GM18520 (cell line): ENCODE data around the gene HSD11B2.

Experiments
- ATAC-seq: cut with Tn5 transposase; IDR thresholded peaks from one replicate; pipeline ENCODE4 v1.9.1; 2021; ENCODE audit not compliant: unreplicated experiment

Gene HSD11B2

DNA sequence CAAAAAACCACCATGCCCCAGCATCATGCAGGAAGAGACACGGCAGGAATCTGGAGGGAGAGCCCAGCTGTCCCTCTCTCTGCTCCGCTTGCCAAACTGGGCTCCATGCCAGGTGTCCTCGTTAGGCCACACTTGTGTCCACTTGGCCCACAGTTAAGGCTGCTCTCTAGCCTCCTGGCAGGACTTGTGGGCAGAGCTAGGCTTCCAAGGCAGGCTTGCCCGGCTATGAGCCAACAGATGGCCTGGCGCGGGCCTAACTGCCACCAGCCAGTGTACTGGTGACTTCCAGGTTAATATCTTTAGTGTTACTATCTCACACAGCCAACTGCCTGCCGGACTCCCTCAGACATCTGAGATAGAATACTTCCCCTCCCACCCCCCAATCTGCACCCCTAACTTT lies 39.4 kb downstream of the HSD11B2 start:
- no peak for ATAC-seq

DNA sequence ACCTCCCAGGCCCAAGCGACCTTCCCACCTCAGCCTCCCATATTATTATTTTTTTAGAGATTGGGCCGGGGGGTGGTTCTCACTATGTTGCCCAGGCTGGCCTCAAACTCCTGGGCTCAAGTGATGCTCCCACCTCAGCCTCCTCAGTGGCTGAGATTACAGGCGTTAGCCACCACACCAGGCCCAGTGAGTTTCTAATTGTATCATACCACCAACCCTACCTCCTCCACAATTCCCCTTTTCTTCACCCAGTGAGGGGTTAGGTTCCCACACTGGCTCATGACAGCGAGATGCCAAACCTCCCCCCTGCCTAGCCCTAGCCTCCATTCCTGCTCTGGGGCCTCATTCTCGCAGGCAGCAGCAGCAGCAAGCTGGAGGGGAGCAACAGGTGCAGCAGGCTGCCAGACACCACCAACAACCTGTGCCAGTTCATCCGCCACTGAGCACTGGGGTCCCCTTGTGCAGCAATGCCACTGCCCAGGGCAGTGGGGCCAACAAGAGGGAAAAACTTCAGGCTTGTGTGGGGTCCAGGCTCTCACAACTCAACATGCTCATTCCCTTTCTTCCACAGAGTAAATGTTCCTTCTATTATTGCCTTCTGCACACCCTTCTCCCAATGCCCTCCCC lies 41.0 kb downstream of the HSD11B2 start:
- ATAC-seq, result no peak

DNA sequence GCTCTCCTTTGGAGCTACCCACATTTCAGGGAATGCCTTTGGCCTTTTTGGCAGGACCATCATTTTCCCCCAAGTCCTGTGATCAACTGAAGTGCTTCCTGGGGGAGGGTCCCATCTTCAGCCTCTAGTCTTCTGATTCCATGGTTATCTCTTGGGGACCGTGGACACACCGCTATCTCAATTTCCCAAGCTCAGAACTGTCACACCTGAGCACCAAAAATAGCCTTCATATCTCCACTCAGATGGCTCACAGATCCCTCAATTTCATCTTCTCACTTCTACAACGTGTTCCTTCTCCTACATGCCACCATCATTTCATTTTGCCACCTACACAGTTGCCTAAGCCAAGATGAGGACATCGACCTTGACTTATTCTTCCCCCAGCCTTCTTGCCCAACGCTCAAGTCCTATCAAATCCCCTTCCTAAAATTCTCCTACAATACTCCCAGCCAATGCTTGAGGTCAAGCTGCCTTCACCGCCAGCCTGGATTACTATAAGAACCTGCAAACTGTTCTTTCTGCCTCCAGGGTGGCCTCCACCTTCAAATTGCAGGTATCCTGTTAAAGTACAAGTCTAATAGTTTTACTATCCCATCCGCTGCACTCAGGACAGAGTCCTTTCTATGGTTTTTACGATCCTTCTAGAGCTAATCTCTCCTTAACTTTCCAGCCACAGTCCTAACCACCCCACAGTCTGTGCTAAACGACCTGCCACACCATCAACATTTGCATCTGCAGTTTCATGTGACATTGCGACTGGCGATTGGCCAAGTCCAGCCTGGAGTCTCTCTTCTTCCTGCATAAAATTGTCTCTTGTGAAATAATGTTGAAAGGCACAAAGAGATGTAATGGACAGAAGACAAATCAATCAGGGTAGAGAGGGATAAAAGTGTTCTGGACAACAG lies 43.9 kb downstream of the HSD11B2 start:
- ATAC-seq, result no peak

DNA sequence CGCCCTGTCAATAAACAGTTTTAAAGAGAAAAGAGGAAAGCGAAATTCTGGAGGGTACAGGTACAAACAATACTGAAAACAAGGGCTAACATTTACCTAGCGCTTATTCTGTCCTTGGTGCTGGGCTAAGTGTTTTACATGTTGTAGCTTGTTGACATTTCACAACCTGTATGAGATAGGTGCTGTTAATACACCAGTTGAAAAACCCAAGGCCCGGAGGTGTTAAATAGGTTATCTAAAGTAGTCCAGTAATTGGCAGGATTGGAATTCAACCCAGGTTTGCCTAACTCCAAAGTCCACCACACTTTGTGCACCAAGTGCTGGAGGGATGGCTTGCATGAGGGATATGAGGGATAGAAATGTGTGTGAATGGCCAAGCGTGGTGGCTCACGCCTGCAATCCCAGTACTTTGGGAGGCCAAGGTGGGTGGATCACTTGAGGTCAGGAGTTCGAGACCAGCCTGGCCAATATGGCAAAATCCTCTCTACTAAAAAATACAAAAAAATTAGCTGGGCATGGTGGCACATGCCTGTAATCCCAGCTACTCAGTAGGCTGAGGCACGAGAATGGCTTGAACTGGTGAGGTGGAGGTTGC lies 47.1 kb downstream of the HSD11B2 start:
- ATAC-seq, result no peak

DNA sequence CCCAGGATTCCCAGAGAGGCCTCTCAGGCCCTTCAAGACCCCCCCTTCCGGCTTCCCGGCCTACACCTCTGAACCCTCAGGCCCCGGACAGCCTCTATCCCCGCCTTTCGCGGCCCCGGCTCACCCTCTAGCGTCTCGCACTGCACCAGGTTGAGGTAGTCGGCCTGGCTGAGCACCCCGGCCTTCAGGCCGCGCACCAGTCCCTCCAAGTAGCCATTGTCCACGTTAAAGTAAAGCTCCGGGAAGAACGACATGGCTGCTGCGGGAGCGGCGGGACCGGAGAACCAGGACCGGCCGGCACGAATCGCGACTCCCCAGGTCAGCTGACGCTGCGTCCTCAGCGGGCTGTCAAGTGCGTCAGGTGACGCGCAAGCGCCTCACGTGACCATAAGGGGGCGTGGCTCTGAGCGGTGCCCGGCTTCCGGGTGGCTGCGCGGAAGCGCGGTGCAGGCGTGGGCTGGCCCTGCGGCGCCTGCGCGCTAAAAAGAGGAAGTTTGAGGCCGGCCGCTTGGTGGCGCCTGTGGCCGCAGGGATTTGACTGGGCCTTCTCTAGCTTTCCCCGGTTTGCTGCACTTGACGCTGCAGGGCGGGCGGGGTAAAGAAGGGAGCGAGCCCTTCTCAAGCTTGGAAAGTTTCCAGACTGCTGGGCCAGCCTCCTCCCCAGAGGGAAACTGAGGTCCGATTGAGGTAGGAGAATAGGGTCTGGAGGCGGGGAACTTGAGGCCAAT lies 50.1 kb downstream of the HSD11B2 start, which contains the start of gene ATP6V0D1:
Gene ATP6V0D1, minus strand, starts transcription at position 325 of the 728 bp plus-strand sequence. Its CDS starts 71 bp downstream, at position 254.
- ATAC-seq, result peak; percentile 88

DNA sequence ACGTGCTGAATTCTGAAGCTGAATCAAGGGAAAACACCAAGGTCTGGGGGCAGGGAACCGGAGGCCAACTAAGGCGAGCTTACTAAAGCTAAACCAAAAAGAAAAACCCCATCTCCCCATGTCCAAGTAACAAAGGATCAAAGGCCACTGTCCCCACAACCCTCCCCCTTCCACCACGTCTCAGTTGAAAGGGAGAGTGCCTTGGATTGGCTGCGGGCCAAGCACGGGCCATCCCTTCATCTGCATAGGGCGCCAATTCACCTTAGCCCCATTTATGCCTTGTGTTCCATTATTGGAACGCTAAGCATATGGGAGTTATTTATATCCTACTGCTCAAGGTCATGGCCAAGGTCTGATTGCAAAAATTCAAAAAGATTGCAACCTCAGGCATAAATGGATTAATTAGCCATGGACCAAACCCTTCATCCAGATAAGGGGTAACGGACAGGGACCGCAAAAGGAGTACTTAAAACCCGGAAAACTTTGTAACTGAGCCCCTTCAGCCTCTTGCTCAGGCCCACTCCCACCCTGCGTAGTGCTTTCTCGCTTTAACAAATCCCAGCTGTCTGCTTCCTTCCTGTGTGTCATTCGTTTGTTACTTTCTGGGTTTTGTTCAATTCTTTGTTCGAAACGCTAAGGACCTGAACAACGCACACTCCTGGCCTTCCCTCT lies 50.8 kb downstream of the HSD11B2 start:
- ATAC-seq, result no peak

DNA sequence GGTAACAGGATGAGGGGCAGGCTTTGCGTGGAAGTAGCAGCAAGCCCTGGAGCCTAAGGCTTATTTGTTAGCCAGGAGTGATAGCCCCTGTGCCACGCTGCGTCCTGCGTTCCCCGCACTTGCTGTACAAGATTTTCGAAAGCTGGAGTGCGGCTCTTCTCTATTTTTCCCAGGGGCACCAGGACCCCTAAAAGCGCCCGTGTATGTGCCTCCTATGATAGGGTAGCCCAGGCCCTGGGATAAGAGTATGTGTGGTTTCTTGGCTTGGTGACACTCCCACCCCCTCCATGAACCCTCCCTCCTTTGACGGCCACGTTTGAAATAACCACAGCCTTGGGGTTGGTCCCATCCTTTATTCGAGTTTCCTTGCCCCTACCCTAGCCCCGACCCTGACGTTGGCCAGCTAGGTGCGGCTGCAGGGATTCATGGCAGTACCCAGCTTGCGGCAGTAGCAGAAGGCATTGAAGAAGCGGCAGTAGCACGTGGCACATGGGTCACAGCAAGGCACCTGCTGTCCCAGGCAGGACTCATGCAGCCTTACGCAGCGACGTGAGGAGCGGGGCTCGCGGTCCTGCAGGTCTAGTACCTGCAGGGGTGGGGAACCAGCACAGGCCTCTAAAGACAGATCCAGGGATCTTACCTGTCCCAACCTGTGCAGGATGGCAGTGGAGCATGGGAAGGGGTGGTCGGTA lies 51.5 kb downstream of the HSD11B2 start:
- no peak for ATAC-seq

DNA sequence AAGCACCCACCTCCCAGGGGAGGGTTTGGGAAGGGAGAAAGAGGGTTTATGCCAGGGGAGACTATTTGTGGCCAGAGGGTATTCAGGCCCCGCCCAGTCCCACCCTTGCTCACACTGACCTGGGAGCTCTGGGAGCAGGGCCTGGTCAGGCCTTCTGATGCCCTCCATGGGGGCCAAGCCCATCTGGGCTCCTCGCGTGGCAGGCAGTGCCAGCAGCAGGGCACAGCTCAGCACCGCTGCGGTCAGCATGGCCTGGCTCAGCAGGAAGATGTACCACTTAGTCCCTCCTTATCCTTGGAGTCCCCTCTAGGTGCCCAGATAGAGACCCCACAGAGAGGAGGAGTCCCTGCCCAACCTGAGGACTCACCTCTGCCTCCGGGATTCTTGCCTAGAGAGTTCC lies 52.2 kb downstream of the HSD11B2 start, which contains the start of gene AGRP:
Gene AGRP, minus strand, starts transcription at position 398 of the 400 bp plus-strand sequence. Its CDS starts 149 bp downstream, at position 249.
- ATAC-seq, result no peak

DNA sequence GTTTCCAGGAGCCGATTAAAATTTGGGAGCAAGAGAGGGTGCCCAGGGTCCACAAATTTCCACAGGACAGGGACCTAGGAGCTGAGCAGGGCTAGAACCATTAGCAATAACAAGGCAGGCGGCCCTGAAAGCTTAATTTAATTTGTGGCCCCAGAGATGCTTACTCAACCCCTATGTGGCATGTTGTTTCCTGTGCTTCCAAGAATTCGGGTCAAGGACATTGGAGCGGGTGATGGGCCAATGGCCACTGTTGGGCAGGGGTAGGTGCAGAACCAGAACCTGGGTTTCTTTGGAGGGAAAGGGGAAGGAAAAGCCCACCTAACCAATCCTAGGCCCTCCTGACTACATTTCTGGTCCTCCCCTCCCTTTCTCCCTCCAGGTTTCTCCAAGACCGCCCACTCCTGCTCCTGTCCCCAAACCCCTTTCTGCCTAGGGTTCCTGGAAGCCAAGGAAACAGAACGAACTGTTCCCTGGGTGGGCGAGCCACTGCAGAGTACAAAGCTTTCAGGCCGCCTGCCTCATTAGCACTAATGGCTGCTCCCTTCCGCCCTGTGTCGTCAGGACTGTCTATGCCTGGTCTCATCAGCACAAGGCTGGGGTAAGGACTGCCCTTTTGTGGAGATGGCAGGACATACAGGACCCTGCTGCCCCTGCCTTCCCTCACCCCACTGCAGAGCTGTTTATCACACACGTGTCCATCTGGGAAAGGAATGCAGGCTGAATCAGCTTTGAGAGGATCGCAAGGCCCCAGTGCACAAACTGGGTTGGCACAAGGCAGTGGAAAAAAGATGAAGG lies 53.0 kb downstream of the HSD11B2 start:
- no peak for ATAC-seq

DNA sequence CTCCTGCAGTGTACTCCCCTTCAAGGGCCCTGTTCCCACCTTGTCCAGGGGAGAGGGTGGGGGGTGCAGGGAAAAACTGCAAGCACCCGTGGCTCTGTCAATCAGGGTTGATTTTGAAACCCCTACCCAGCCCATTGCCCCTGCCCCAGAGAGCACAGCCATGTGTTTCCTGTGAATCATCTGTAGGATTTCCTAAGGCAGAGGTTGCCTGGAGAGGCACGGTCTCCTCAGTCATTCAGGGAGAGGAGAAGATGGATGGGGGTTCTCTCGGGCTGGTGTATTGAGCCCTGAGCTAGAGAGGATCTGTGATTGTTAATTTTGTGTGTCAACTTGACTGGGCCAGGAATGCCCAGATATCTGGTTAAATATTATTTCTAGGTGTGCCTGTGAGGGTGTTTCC lies 55.9 kb downstream of the HSD11B2 start:
- no peak for ATAC-seq
